ENCODE measurements around the gene ADAMTS12.
A peak's percentile ranks its signal among the peaks of the same experiment; 100 is the strongest.

ADAMTS12 gene

DNA sequence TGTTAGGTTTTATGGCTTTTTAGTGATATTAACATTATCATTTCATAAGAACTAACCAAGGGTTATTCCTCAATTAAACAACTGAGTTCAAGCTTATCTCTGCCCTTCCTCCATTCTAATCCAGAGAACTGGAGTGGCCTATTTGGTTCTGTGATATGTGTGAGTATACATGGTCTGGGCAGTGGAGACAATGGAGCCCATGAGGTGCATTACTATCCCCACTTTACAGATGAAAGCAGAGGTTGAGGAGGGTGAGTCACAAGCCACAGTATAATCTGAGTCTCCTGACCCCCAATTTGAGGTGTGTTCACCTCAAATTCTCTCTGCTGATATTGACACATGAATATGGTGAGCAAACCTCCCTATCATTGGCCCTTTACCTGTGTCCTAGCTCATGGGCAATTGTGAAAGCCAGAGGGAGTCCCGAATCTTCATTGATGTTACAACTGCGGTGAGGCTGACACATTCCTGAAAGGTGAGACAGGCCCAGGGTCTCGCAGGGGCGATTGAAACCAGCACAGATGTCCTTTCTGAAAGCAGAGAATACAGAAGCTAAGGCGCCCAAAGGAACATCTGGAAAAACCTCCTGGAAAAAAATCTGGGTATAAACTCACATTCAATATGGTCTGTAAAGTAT, 233.9 kb downstream of the ADAMTS12 start:
- no peak for DNase-seq (ENCODE audit: extremely low read depth, low read depth)
- TF ChIP-seq, protein P1, sequence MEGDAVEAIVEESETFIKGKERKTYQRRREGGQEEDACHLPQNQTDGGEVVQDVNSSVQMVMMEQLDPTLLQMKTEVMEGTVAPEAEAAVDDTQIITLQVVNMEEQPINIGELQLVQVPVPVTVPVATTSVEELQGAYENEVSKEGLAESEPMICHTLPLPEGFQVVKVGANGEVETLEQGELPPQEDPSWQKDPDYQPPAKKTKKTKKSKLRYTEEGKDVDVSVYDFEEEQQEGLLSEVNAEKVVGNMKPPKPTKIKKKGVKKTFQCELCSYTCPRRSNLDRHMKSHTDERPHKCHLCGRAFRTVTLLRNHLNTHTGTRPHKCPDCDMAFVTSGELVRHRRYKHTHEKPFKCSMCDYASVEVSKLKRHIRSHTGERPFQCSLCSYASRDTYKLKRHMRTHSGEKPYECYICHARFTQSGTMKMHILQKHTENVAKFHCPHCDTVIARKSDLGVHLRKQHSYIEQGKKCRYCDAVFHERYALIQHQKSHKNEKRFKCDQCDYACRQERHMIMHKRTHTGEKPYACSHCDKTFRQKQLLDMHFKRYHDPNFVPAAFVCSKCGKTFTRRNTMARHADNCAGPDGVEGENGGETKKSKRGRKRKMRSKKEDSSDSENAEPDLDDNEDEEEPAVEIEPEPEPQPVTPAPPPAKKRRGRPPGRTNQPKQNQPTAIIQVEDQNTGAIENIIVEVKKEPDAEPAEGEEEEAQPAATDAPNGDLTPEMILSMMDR (IDR thresholded peaks at IDR 0.05; ENCODE audit: low read depth, low read length): no peak

DNA sequence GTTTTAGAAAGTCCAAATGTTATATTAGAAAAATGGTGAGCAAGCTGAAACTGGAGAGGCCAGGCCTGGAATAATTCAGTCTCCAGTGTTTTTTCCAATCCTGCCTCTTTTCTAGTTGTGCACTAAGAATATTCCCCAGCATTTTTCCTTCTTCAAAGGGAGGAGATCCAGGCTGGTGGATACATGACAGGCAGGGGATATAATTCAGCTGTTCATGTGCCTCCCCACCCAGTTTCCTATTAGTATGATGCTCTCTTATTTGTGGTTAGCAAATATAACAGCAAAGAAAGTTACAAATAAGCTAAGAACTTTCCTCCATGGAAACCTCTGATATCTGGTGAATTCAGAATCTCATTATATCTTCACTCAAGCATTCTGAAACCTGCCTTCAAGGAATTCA, 234.6 kb downstream of the ADAMTS12 start:
- TF ChIP-seq, protein P1 (IDR thresholded peaks at IDR 0.05; ENCODE audit: low read depth, low read length): no peak
- no peak for DNase-seq (ENCODE audit: extremely low read depth, low read depth)

DNA sequence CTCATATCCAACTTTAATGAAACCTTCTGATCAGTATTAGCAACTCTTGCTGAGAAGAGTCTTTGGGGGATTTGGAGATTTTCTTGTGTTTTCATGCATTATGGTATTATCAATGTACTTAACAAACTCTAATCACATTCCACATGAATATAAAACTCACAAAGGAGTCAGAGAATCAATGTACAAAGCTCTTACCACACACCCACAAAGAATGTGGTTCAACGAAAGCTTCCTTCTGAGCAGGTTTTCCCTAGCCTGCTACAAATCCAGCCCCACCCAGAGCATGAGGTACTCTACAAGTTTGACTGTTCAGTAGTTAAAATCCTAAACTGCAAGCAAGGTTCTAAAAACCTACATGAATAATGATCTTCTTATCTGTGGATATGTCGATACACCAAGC, 240.9 kb downstream of the ADAMTS12 start:
- DNase-seq (ENCODE audit: extremely low read depth, low read depth): no peak
- TF ChIP-seq, protein P1 (IDR thresholded peaks at IDR 0.05; ENCODE audit: low read depth, low read length): no peak

DNA sequence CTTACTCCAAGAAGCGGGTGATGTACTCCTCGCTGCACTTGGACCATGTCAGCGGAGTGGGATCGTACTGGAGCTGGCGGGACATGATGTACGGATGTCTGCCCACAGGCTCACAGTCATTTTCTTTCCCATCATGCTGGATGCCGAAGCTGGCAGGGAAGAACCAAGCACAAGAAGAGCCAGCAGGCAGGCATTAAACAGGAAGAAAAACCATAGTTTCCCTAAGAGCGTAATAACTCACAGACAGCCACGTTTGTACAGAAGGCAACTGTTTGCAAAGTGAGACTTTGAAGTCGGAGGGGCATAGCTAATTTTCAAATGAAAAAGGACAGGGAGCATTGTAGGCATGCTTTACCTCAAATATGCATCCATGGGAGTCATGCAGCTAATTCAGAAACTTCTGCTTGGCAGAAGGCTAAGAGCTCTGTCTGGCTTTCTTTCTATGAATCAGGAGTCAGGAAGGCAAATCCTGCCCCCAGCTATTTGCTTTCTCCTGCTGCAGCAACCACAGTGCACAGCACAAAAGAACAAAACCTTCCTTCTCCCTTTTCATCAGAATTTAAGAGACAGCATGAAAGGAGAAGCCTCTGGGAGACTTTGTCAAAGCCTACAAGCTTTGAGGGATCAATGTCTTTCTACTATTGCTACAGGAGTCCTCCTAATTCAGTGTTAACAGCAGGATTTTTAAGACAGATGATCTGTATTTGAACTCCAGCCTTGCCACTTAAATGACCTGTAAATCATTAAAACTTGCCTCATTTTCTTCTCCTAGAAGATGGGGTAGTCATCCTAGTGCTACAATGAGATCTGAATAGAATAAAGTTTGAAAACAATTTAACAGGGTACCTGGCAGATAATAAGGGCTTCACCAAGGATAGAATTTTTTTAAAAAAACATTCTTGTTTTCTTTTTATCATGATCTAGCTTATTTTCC, 242.0 kb downstream of the ADAMTS12 start:
- DNase-seq (ENCODE audit: extremely low read depth, low read depth): peak; percentile 50
- TF ChIP-seq, protein P1 (IDR thresholded peaks at IDR 0.05; ENCODE audit: low read depth, low read length): no peak

DNA sequence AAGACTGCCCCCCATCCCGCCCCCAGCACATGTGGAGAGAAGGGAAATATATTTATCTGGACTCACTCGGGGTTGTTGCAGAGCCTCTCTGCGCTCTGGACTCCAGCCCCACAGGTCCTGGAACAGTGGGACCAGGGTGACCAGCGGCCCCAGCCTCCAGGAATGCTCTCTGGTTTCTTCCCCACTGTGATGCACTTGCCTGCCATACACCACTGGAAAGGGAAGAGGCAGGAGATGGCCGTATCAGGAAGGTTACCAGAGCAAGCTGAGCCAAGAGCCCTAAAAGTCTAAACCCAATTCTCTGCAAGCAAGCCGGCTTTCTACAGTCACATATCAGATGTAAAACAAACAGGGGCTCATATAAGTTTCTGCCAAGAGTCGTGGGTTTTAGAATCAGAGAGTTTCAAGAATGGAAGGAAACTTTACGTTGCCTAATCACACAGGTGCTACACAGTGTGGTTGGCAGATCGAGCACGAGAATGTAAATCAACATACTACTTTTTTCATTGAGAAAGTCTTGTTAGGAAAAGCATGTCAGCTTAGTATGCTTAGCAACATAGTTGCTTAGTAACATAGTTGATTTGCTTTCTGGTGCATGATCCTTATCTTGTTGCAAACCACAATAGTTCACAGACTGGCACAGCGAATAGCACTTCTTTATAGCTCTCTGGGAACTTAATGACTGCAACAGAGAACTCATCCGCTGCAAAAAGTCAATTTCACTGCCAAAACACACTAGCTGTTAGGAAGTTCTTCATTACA, 249.9 kb downstream of the ADAMTS12 start:
- TF ChIP-seq, protein P1 (IDR thresholded peaks at IDR 0.05; ENCODE audit: low read depth, low read length): no peak
- peak; percentile 12 for DNase-seq (ENCODE audit: extremely low read depth, low read depth)

DNA sequence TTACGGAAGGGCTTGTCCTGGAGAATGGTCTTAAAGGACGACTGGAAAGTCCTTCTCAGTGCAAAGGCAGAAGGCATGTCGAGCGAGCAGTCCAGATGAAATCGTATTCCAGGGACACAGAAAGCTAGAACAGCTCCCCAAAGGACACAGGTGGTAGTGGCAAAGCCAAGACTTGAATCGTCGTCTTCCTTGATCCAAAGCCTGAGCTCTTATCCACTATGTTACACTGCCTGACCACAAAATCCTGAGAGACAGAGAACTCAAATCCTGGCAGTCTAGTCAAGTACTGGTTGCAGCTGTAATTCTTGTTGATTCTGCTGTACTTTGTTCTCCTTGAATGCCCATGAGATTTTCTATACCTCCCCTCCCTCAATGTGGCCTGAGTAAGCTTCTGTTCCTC, 252.3 kb downstream of the ADAMTS12 start:
- no peak for DNase-seq (ENCODE audit: extremely low read depth, low read depth)
- TF ChIP-seq, protein P1 (IDR thresholded peaks at IDR 0.05; ENCODE audit: low read depth, low read length): no peak
